RWPE1 (cell line): ENCODE results near the gene MACO1.
"Not testable (repeated sequence)": the region's sequence is repeated elsewhere in the genome, so short reads cannot be mapped to it uniquely, and the experiment has no call there.

ENCODE experiments used
- CTCF ChIA-PET: fragments of 350-600 bp; sonication (Branson Sonifier 250); formaldehyde crosslinking; extraction: SDS; loops from one replicate; lab custom pipeline; 2021; lab: Yijun Ruan, JAX
- POLR2A ChIA-PET: fragments of 400-600 bp; formaldehyde crosslinking; extraction: SDS; loops from one replicate; lab custom pipeline; 2020; ENCODE audit warnings: antibody characterized with exemption; ENCODE audit not compliant: low non-redundant PET; lab: Yijun Ruan, JAX
- DNase-seq: peaks from one replicate; pipeline ENCODE4 v3.0.0; 2012; ENCODE audit warnings: low spot score
- H3K27ac ChIP-seq: fragments of 450-650 bp; 2 replicates; pipeline ENCODE4 v1.5.1; 2017
- TF ChIP-seq, protein P1 (sequence below): fragments of 450-650 bp; conservative IDR thresholded peaks from 2 replicates; pipeline ENCODE4 v1.5.1; 2017; ENCODE audit warnings: low read depth, mild to moderate bottlenecking

MACO1 gene

DNA sequence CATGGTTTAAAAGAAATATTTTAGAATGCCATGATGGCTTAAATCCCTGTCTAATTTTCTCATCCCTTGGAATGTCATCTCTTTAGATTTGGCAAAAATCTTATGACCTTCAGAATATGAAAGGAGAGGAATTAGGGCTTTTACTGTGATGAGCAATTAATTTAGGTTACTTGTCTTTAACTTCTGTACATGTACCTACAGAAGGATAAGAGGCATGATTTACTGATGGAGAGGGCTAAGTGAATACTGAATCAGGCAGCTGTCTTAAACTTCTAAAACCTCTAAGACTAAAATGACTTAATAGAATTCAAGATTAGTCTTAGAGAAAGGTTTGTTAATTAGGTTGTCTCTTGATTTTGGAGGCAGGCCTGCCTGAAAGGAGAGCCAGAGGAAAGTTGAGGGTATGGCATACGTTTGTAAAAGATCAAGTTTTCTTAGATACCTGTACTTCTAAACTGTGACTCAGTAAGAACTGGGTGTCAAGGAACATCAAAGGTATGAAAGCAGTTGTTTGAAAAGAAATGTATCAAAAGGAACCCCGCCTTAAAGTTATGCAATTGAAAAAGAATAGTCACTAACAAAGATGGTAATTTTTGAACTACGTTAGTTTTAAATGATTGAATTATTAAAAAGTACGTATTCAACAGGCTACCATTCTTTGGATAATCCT, 12.5 kb downstream of the MACO1 start:
- no peak for DNase-seq
- TF ChIP-seq, protein P1, sequence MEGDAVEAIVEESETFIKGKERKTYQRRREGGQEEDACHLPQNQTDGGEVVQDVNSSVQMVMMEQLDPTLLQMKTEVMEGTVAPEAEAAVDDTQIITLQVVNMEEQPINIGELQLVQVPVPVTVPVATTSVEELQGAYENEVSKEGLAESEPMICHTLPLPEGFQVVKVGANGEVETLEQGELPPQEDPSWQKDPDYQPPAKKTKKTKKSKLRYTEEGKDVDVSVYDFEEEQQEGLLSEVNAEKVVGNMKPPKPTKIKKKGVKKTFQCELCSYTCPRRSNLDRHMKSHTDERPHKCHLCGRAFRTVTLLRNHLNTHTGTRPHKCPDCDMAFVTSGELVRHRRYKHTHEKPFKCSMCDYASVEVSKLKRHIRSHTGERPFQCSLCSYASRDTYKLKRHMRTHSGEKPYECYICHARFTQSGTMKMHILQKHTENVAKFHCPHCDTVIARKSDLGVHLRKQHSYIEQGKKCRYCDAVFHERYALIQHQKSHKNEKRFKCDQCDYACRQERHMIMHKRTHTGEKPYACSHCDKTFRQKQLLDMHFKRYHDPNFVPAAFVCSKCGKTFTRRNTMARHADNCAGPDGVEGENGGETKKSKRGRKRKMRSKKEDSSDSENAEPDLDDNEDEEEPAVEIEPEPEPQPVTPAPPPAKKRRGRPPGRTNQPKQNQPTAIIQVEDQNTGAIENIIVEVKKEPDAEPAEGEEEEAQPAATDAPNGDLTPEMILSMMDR = no peak
- CTCF ChIA-PET = interaction anchor here (0.6 to 0.9 kb wide), 2 partner anchors 41 to 78 kb away, joined by 4 to 5 read pairs; no protein-coding TSS in a partner anchor
- POLR2A ChIA-PET = no interaction called here
- H3K27ac ChIP-seq = no peak overlapping the region

DNA sequence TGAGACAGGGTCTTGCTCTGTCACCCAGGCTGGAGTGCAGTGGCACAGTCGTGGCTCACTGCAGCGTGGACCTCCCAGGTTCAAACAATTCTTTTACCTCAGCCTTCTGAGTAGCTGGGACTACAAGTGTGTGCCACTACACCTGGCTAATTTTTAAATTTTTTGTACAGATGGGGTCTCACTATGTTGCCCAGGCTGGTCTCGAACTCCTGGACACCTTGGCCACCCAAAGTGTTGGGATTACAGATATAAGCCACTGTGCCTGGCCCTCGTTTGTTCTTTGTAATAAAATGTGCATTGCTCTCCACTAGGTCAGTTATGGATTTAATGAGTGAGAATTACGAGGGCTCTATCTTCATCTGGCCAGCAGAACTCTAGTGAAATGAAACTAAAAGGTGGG, 13.9 kb downstream of the MACO1 start:
- CTCF ChIA-PET = interaction anchor here (0.6 kb wide), 1 partner anchor 23 kb away, joined by 5 read pairs; no protein-coding TSS in a partner anchor
- H3K27ac ChIP-seq, DNase-seq, POLR2A ChIA-PET: not testable (repeated sequence)

DNA sequence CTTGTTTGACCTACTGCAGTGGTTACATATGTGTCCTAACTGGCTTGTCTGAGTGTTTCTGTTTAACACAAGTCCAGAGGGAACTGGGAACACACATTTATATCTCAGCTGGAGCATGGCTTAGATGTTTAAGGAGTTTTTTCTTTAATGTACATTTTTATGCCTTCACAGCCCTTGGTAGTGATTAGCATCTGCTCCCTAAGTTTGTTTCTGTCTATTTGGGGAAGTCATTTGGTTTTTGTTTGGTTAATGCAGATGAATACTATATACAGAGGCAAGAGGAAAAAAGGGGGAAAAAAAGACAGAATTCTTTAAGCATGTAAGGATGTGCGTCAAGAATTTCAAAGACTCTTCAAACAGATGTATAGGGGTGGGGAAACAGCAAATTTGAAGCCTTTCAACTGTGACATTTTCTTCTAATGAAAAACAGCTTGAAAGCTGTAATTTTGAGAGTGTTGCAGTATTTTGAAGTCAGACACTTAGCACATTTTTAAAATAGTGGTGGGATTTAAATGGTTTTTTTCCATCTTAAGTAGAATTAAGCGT, 15.4 kb downstream of the MACO1 start:
- ChIA-PET CTCF (no interaction called here), POLR2A (no interaction called here)
- TF ChIP-seq, protein P1 = no peak
- H3K27ac ChIP-seq = no peak overlapping the region
- DNase-seq = no peak

DNA sequence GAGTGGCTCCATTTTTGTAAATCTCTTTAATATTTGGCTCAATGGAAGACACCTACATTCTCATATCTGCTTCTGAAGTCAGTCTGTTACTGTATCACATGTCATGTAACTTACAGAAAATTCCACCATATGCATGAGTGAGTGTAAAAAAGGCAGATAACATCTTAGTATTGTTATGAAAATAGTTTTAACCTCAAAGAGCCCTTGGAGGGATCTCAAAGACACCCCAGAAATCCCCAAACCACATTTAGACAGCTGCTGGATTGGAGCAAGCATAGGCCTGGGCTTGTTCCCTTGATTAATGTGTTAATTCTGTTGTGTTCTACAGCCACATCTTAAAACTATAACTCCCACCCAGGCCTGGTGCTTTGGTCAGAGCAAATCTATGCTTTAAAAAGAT, 16.9 kb downstream of the MACO1 start:
- DNase-seq = no peak
- POLR2A ChIA-PET = no interaction called here
- no peak overlapping the region for H3K27ac ChIP-seq
- CTCF ChIA-PET = interaction anchor here (1.1 kb wide), 1 partner anchor 73 kb away, joined by 3 read pairs; no protein-coding TSS in a partner anchor
- TF ChIP-seq, protein P1 = no peak

DNA sequence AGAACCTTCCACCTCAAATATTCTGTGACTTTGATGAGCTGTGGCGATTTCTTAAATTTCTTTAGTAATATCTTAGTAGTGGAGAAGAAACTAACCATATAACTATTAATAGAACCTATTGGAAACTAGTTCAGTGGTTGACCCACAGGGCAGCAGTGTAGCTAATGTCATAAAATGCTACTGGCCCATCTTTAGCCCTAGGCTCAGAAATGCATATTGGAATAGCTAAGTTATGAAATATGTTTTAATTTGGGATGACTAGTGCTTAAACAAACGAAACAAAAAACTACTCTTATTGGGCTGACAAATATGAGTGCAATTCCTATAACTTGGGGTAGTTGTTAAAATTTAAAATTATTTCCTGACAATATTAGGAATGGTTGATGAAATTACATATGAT, 20.2 kb downstream of the MACO1 start:
- CTCF ChIA-PET = interaction anchor here (0.6 to 1.4 kb wide), 3 partner anchors 20 to 182 kb away, joined by 3 to 4 read pairs (median 3); partner anchors contain the start of gene MACO1
- H3K27ac ChIP-seq = no peak overlapping the region
- DNase-seq = no peak
- TF ChIP-seq, protein P1 = no peak
- POLR2A ChIA-PET = no interaction called here

DNA sequence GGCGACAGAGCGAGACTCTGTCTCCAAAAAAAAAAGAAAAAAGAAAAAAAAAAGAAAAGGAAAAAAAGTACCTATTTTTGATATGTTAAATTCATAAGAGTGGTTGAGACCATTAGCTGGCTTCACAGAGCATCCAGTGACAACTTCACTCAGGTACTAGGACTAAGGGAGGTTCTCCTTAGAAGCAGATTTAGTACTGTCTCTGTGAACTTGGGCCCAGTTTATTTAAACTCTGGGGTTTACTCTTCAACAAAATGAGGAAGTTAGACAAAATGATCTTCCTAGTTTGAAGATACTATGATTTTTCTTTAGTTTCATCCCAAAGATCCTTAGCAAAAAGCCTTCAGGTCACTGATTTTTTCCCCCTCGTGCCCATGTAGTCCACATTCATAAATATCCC, 21.2 kb downstream of the MACO1 start:
- H3K27ac ChIP-seq = no peak overlapping the region
- TF ChIP-seq, protein P1 = no peak
- no peak for DNase-seq
- ChIA-PET POLR2A (no interaction called here), CTCF (no interaction called here)

DNA sequence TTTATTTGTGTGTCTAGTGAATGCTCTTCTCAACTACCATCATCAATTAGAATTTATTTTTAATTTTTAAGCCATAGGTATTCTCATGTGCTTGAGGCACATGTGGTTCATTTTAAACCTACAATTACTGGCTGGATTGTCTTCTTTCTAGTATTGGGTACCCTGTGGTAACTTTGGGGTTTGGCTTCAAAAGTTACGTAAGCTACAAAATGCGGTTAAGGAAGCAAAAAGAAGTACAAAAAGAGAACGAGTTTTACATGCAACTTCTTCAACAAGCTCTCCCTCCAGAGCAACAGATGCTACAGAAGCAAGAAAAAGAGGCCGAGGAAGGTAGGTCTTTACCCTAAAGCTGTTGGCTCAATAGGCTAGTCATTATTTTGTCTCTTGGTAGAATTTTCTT, 25.8 kb downstream of the MACO1 start:
- ChIA-PET CTCF (interaction anchor here (0.8 kb wide), 1 partner anchor 14 kb away, joined by 4 read pairs; no protein-coding TSS in a partner anchor), POLR2A (no interaction called here)
- TF ChIP-seq, protein P1 = no peak
- no peak for DNase-seq
- H3K27ac ChIP-seq = no peak overlapping the region
